ENCODE measurements around the gene TYRO3.

GRCh38 chr15:41578736-41579383 is 19.8 kb downstream of the TYRO3 start:
- TF ChIP-seq EZH2phosphoT487 (IDR thresholded peaks at IDR 0.05; ENCODE audit: borderline replicate concordance, low read depth, low read length), result no peak
- TF ChIP-seq, protein P1, sequence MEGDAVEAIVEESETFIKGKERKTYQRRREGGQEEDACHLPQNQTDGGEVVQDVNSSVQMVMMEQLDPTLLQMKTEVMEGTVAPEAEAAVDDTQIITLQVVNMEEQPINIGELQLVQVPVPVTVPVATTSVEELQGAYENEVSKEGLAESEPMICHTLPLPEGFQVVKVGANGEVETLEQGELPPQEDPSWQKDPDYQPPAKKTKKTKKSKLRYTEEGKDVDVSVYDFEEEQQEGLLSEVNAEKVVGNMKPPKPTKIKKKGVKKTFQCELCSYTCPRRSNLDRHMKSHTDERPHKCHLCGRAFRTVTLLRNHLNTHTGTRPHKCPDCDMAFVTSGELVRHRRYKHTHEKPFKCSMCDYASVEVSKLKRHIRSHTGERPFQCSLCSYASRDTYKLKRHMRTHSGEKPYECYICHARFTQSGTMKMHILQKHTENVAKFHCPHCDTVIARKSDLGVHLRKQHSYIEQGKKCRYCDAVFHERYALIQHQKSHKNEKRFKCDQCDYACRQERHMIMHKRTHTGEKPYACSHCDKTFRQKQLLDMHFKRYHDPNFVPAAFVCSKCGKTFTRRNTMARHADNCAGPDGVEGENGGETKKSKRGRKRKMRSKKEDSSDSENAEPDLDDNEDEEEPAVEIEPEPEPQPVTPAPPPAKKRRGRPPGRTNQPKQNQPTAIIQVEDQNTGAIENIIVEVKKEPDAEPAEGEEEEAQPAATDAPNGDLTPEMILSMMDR (conservative IDR thresholded peaks at IDR 0.05; ENCODE audit: low read length), result no peak

Data from OCI-LY7 (cell line).